T-cell (primary cell): ENCODE measurements around the gene DGKD. TPM values are rescaled to one million over a fixed set of nuclear protein-coding genes. Genes with fewer than 3 reads are reported as not detected.

Experiments
- ATAC-seq, 4 experiments: fragments of 200-7000 bp in 3 of 4; fragments of 150-1000 bp in 1 of 4; cut with Tn5 transposase; replicated peaks in 1 of 4; 1 replicate in 3 of 4; 2 replicates in 1 of 4; pipeline ENCODE4 v1.10.0; 2021; ENCODE audit warnings: moderate library complexity in 3 of 4, mild to moderate bottlenecking in 2 of 4, moderate number of reproducible peaks in 1 of 4
- CTCF ChIA-PET, 2 donors: fragments of 300-600 bp; sonication (Branson Sonifier 250); formaldehyde crosslinking; loops; one replicate each; lab custom pipeline; 2022; ENCODE audit warnings: antibody characterized with exemption in 2 of 2; lab: Charles Lee
- POLR2A ChIA-PET, 2 donors: fragments of 300-600 bp; sonication (Branson Sonifier 250); formaldehyde crosslinking; loops; one replicate each; lab custom pipeline; 2022; ENCODE audit warnings: antibody characterized with exemption in 2 of 2; lab: Charles Lee
- DNase-seq, 35 experiments: peaks; one replicate each; pipeline versions ENCODE4 v3.0.0 to v3.0.0-alpha.2; 2013 to 2023
- H3K27ac ChIP-seq: one replicate; pipeline ENCODE4 v1.5.1; 2013; ENCODE audit warnings: low read length
- H3K27me3 ChIP-seq, 2 experiments: replicated peaks in 1 of 2; 1 replicate in 1 of 2; 2 replicates in 1 of 2; pipeline versions ENCODE4 v1.6.1 to v1.7.0; 2013; ENCODE audit warnings: low read length in 1 of 2, mixed read lengths in 1 of 2; ENCODE audit not compliant: control insufficient read depth in 2 of 2, insufficient read depth in 2 of 2; ENCODE audit errors: extremely low read depth in 1 of 2
- H3K36me3 ChIP-seq, 2 donors: 1 replicate in 1 of 2; 2 replicates in 1 of 2; pipeline versions ENCODE4 v1.6.1 to v1.7.0; 2013; ENCODE audit warnings: low read length in 1 of 2; ENCODE audit not compliant: control insufficient read depth in 2 of 2, insufficient read depth in 1 of 2; ENCODE audit errors: extremely low read depth in 1 of 2
- H3K4me1 ChIP-seq, 2 experiments: 1 replicate in 1 of 2; 2 replicates in 1 of 2; pipeline versions ENCODE4 v1.6.1 to v1.7.0; 2013; ENCODE audit warnings: low read length in 2 of 2, mixed read lengths in 1 of 2; ENCODE audit not compliant: insufficient read depth in 2 of 2, control insufficient read depth in 1 of 2; ENCODE audit errors: extremely low read depth in 1 of 2
- H3K4me3 ChIP-seq, 2 donors: 1 replicate in 1 of 2; 2 replicates in 1 of 2; pipeline versions ENCODE4 v1.5.1 to v1.7.0; 2013; ENCODE audit warnings: mild to moderate bottlenecking in 2 of 2, low read length in 1 of 2, moderate library complexity in 1 of 2; ENCODE audit not compliant: control insufficient read depth in 1 of 2; ENCODE audit errors: extremely low read depth in 1 of 2
- H3K9me3 ChIP-seq: 2 replicates; pipeline ENCODE4 v1.7.0; 2013
- H3K27ac Mint-ChIP-seq, 2 donors: one replicate each; pipeline ENCODE4 v1.8.0; 2020 to 2021; ENCODE audit warnings: mild to moderate bottlenecking in 2 of 2, mixed read lengths in 2 of 2
- H3K27me3 Mint-ChIP-seq, 2 donors: one replicate each; pipeline ENCODE4 v1.8.0; 2021 to 2022; ENCODE audit warnings: mixed read lengths in 2 of 2
- H3K36me3 Mint-ChIP-seq: one replicate; pipeline ENCODE4 v1.8.0; 2021; ENCODE audit warnings: mixed read lengths
- H3K4me1 Mint-ChIP-seq, 3 donors: one replicate each; pipeline ENCODE4 v1.8.0; 2020 to 2022; ENCODE audit warnings: mixed read lengths in 3 of 3, mild to moderate bottlenecking in 1 of 3
- H3K4me3 Mint-ChIP-seq, 3 donors: one replicate each; pipeline ENCODE4 v1.8.0; 2020 to 2022; ENCODE audit warnings: mild to moderate bottlenecking in 3 of 3, mixed read lengths in 3 of 3, moderate library complexity in 3 of 3
- H3K9me3 Mint-ChIP-seq, 3 donors: one replicate each; pipeline ENCODE4 v1.8.0; 2020 to 2022; ENCODE audit warnings: mixed read lengths in 3 of 3
- WGBS: methylation state at CpG from one replicate; pipeline ENCODE4 v1.1.5; 2013; ENCODE audit warnings: missing lambda C conversion rate; ENCODE audit not compliant: insufficient coverage; 5-methylcytosine and 5-hydroxymethylcytosine counted together
- total RNA-seq, 35 experiments: library from RNA in 6 of 35; stranded (reverse) in 6 of 35; fragments of 120-200 nt in 1 of 35; gene quantifications; one replicate each; pipeline versions ENCODE4 v1.2.1 to v1.2.4 and lab custom pipeline; 2013 to 2026

Gene DGKD, protein sequence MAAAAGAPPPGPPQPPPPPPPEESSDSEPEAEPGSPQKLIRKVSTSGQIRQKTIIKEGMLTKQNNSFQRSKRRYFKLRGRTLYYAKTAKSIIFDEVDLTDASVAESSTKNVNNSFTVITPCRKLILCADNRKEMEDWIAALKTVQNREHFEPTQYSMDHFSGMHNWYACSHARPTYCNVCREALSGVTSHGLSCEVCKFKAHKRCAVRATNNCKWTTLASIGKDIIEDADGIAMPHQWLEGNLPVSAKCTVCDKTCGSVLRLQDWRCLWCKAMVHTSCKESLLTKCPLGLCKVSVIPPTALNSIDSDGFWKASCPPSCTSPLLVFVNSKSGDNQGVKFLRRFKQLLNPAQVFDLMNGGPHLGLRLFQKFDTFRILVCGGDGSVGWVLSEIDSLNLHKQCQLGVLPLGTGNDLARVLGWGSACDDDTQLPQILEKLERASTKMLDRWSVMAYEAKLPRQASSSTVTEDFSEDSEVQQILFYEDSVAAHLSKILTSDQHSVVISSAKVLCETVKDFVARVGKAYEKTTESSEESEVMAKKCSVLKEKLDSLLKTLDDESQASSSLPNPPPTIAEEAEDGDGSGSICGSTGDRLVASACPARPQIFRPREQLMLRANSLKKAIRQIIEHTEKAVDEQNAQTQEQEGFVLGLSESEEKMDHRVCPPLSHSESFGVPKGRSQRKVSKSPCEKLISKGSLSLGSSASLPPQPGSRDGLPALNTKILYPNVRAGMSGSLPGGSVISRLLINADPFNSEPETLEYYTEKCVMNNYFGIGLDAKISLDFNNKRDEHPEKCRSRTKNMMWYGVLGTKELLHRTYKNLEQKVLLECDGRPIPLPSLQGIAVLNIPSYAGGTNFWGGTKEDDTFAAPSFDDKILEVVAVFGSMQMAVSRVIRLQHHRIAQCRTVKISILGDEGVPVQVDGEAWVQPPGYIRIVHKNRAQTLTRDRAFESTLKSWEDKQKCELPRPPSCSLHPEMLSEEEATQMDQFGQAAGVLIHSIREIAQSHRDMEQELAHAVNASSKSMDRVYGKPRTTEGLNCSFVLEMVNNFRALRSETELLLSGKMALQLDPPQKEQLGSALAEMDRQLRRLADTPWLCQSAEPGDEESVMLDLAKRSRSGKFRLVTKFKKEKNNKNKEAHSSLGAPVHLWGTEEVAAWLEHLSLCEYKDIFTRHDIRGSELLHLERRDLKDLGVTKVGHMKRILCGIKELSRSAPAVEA
- total RNA-seq (100 to 1,000 TPM; 143 to 254 (median 163) TPM), total RNA-seq (lab: John Stamatoyannopoulos, UW) (60.3 to 273 (median 173) reads per million in 29 experiments)
- total RNA-seq (2013), result 70.3 TPM

DNA sequence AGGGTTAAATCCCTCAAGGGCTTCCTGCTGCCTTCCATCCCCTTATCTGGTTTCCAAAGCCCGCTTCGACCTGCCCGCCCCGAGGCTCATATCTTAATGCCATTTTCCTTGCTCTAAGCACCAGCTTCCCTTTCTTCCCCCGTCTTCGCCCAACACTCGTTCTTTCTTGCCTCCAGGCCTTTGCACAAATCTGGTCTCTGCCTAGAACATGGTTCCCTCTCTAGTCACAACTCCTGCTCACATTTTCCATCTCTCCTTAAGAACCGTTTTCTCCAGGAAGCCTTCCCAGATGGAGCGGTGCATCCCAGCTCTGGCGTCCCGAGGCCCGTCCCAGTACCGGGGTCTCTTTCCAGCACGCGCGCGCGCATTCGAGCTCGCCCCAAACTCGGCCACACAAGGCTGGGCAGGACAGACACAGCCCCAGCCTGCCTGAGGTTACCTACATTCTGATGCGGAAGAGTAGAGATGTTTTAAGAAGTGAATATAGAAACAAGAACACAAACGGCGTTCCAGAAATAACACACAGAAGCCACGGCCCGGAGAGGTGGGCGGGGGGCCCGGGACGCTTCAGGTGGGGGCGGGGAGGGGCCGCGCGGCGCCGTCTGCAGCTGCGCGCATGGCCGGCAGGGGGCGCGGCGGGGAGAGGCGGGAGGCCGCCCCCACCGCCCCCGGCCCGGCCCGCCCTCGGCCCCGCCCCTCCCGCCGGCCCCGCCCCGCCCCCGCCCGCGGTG, at the start of gene DGKD:
Gene DGKD, plus strand, starts transcription at position 726 of the 731 bp plus-strand sequence. CDS start 25 bp downstream, outside the sequence.
- H3K27ac Mint-ChIP-seq, result peak within 1 kb of the TSS; percentile 95 to 96
- CTCF ChIA-PET, result interaction anchor here (0.6 to 1.6 kb wide), 8 partner anchors 9 to 90 kb away, joined by 3 to 6 read pairs (median 4); no protein-coding TSS in a partner anchor
- peaks cover 71 to 79% (median 79%) of the 10 kb centered on the region in 3 donors for H3K4me1 Mint-ChIP-seq
- peaks cover 28 to 42% of the 10 kb centered on the region in 2 experiments for H3K4me1 ChIP-seq
- peak within 1 kb of the TSS; percentile 79 to 83 for H3K4me3 ChIP-seq
- peak within 1 kb of the TSS; percentile 88 to 92 (median 90) for H3K4me3 Mint-ChIP-seq
- H3K9me3 ChIP-seq, result no peaks in the 10 kb centered on the region
- peaks cover 13% of the 10 kb centered on the region for H3K36me3 Mint-ChIP-seq
- POLR2A ChIA-PET, result no interaction called here
- WGBS, result 5% methylated on average over 48 of the region's 56 CpGs
- H3K36me3 ChIP-seq, result no peaks in the 10 kb centered on the region
- peaks cover 0 to 2% of the 10 kb centered on the region in 2 experiments for H3K27me3 ChIP-seq
- peak within 1 kb of the TSS; percentile 59 for H3K27ac ChIP-seq
- ATAC-seq (peak; percentile 80 to 94 (median 86)), DNase-seq (peak; percentile 38 to 87 (median 67))
- H3K27me3 Mint-ChIP-seq, result no peaks in the 10 kb centered on the region
- H3K9me3 Mint-ChIP-seq, result no peaks in the 10 kb centered on the region

DNA sequence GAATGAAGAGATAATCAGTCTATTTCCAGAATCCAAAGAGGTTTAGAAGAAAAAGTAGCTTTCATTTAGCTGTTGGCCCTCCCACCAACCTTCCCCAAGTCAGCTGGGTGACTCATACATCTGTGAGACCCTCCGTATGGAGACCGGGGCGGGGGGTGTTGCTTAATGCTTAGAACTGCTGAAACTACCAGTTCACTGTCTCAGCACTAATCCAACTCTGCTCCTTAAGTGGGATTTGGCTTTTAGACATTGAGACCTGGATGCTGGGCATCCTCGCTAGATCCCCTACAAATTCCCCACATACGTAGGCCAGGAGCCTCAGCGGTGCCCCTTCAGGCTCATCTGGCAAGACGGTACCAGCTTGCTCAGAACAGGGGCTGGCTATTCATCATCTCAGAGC, 46.7 kb upstream of the DGKD start, which contains the start of gene SAG:
Gene SAG, plus strand, starts transcription at position 252 of the 400 bp plus-strand sequence. CDS start 1,374 bp downstream, outside the sequence.
- POLR2A ChIA-PET, result no interaction called here
- Mint-ChIP-seq H3K36me3 (no peaks in the 10 kb centered on the region), H3K27ac (peak within 1 kb of the TSS in 1 of 2 donors; percentile 16), H3K27me3 (no peaks in the 10 kb centered on the region), H3K4me1 (peaks cover 2 to 6% (median 6%) of the 10 kb centered on the region in 3 donors), H3K9me3 (no peaks in the 10 kb centered on the region), H3K4me3 (no peak within 1 kb of the TSS)
- WGBS, result 93% methylated on average over 3 of the region's 7 CpGs
- peaks cover 0 to 5% of the 10 kb centered on the region in 2 experiments for H3K4me1 ChIP-seq
- no peak within 1 kb of the TSS for H3K4me3 ChIP-seq
- H3K9me3 ChIP-seq, result no peaks in the 10 kb centered on the region
- H3K36me3 ChIP-seq, result no peaks in the 10 kb centered on the region
- ATAC-seq (no peak), DNase-seq (no peak)
- peaks cover 0 to 2% of the 10 kb centered on the region in 2 experiments for H3K27me3 ChIP-seq
- no peak within 1 kb of the TSS for H3K27ac ChIP-seq
- CTCF ChIA-PET, result no interaction called here

DNA sequence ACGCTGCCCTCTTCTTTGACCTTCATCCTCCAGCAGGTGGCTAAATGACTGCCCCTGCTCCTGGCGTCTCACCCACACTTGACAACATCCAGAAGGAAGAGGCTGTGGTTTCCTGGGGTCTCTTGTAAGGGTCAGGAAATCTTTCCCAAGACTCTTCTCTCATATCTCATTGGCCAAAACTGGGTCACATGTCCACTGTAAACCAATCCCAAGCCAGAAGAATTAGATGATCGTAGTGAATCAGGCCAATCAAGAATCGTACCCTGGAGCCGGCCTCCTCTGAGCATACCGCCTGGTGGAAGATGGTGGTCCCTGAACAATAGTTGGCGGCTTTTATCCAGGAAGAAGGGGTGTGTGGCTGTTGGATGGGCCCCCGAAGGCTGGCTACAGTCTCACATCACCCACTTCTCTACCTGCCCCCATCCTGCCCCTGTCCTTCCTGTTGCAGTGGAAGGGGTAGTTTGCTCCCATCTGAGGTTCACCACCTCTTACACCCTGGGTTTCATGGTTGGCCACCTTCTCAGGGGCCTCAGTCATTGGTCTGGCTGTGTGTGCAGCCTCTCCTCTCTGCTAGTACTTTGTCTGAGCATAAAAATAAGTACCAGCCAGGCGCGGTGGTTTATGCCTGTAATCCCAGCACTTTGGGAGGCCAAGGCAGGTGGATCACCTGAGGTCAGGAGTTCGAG, 42.9 kb upstream of the DGKD start:
- Histone ChIP-seq H3K9me3 (no peaks in the 10 kb centered on the region), H3K4me1 (peaks cover 0 to 12% of the 10 kb centered on the region in 2 experiments), H3K4me3 (no peak overlapping the region), H3K36me3 (no peaks in the 10 kb centered on the region), H3K27ac (no peak overlapping the region), H3K27me3 (peaks cover 0 to 6% of the 10 kb centered on the region in 2 experiments)
- POLR2A ChIA-PET, result no interaction called here
- CTCF ChIA-PET, result no interaction called here
- Mint-ChIP-seq H3K27me3 (no peaks in the 10 kb centered on the region), H3K9me3 (no peaks in the 10 kb centered on the region), H3K4me1 (peaks cover 2 to 12% (median 12%) of the 10 kb centered on the region in 3 donors), H3K4me3 (no peak overlapping the region), H3K27ac (no peak overlapping the region), H3K36me3 (no peaks in the 10 kb centered on the region)
- DNase-seq, result no peak
- no peak for ATAC-seq
- no CpG with 5 or more reads among the region's 11 CpGs for WGBS

DNA sequence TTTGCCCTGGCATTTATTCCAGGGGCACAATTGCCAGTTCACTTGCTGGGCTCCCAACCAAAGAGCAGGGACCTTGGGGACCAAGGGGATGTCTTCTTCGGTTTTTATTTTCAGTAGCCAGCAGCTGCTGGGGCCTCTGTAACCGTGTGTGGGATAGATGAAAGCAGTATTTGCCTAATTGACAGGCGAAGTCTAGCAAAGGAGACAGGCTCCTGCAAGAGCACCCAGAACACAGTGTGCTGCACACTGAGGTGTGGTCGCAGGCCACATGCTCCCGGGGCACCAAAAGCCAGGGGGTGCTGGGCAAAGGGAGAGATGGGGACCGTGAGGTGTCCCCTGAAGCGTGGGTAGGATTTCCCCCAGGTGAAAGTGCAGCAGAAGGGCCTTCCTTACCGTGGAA, 41.4 kb upstream of the DGKD start:
- Histone ChIP-seq H3K27me3 (peaks cover 0 to 7% of the 10 kb centered on the region in 2 experiments), H3K4me1 (peaks cover 0 to 12% of the 10 kb centered on the region in 2 experiments), H3K9me3 (no peaks in the 10 kb centered on the region), H3K36me3 (no peaks in the 10 kb centered on the region), H3K4me3 (no peak overlapping the region), H3K27ac (no peak overlapping the region)
- no peak overlapping the region for H3K27ac Mint-ChIP-seq
- DNase-seq, result no peak
- ChIA-PET CTCF (no interaction called here), POLR2A (no interaction called here)
- ATAC-seq, result no peak
- WGBS, result 72% methylated on average over 8 of the region's 8 CpGs
- no peak overlapping the region for H3K4me3 Mint-ChIP-seq
- no peaks in the 10 kb centered on the region for H3K36me3 Mint-ChIP-seq
- H3K27me3 Mint-ChIP-seq, result no peaks in the 10 kb centered on the region
- H3K9me3 Mint-ChIP-seq, result no peaks in the 10 kb centered on the region
- peaks cover 2 to 12% (median 12%) of the 10 kb centered on the region in 3 donors for H3K4me1 Mint-ChIP-seq

DNA sequence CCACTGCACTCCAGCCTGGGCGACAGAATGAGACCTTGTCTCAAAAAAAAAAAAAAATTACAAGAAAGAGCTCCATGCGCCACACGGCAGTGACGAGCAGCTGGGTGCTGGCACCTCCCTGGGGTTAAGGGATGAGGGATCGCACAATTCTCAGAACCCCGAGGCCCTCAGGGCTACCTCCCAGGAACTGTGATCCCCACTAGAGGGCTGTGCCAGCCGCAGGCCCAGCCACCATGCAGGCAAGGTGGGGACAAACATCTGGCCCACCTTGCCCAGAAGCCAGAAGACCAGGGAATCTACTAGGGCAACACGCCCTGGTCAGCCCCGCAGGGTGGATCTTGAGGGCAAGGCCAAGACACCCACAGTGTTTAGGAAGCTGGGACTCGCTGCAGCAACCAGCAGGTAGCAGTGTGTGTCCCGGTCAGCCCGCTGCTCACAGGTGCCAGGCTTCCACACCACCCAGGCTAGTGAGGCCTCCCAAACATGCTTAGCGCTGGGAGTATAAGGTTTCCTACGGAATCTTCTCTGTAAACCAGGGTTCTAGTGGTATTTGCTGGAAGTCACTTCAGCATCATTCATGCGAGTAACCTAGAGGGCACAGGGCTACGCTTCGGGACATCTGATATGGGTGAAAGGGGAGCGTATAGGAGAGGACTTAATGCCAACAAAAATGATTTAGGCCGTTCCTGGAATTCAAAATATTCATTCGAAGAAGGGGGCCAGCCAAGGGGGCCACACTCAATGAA, 39.9 kb upstream of the DGKD start:
- Histone ChIP-seq H3K9me3 (no peaks in the 10 kb centered on the region), H3K27ac (no peak overlapping the region), H3K27me3 (peaks cover 0 to 16% of the 10 kb centered on the region in 2 experiments), H3K4me1 (peaks cover 0 to 12% of the 10 kb centered on the region in 2 experiments), H3K36me3 (no peaks in the 10 kb centered on the region), H3K4me3 (no peak overlapping the region)
- DNase-seq (no peak), ATAC-seq (no peak)
- Mint-ChIP-seq H3K4me3 (no peak overlapping the region), H3K9me3 (no peaks in the 10 kb centered on the region), H3K27me3 (peaks cover 0 to 4% of the 10 kb centered on the region in 2 donors), H3K4me1 (peaks cover 2 to 12% (median 12%) of the 10 kb centered on the region in 3 donors), H3K27ac (no peak overlapping the region), H3K36me3 (no peaks in the 10 kb centered on the region)
- CTCF ChIA-PET, result interaction anchor here (0.7 to 1.0 kb wide), 2 partner anchors 14 to 36 kb away, joined by 3 to 4 read pairs; no protein-coding TSS in a partner anchor
- POLR2A ChIA-PET, result interaction anchor here in 1 of 2 donors (0.6 kb wide), 1 partner anchor 42 kb away, joined by 3 read pairs; no protein-coding TSS in a partner anchor
- 89% methylated on average over 15 of the region's 20 CpGs for WGBS
